ENCODE measurements around the gene PIK3AP1.

PIK3AP1 gene

DNA sequence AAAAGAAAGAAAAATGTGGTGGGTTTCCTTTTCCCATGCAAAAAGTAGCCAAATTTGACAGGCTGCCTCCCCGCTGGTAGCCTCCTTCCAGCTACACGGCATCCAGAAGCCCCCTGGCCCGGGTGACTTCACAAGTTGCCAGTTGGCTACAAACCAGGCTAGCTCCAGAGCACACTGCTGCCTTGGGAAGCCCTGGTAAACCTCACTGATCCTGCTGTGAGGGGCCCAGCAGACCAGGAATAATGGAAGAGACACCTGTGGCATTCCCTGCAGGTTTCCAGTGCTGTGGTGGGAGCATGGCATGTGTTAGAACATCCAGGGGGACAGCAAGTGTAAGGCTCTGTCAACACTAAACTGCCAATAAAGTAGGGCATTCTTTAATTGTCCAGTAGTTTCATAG, 77.8 kb downstream of the PIK3AP1 start:
- Histone ChIP-seq H3K4me1 (ENCODE audit: low read depth, poor library complexity, severe bottlenecking) (no peaks in the 10 kb centered on the region), H3K4me3 (IDR thresholded peaks at IDR 0.05; ENCODE audit: insufficient read depth, low read depth, low read length) (no peak overlapping the region), H4K20me1 (ENCODE audit: insufficient read depth) (no peaks in the 10 kb centered on the region), H3K27me3 (ENCODE audit: insufficient read depth, low read depth) (no peaks in the 10 kb centered on the region), H3K79me2 (ENCODE audit: insufficient read depth, low read depth) (no peaks in the 10 kb centered on the region), H3K9ac (no peak overlapping the region), H3K36me3 (ENCODE audit: insufficient read depth) (no peaks in the 10 kb centered on the region), H3K4me2 (no peak overlapping the region), H2AFZ (ENCODE audit: low read depth) (no peak overlapping the region), H3K27ac (no peak overlapping the region)
- TF ChIP-seq, protein P1, sequence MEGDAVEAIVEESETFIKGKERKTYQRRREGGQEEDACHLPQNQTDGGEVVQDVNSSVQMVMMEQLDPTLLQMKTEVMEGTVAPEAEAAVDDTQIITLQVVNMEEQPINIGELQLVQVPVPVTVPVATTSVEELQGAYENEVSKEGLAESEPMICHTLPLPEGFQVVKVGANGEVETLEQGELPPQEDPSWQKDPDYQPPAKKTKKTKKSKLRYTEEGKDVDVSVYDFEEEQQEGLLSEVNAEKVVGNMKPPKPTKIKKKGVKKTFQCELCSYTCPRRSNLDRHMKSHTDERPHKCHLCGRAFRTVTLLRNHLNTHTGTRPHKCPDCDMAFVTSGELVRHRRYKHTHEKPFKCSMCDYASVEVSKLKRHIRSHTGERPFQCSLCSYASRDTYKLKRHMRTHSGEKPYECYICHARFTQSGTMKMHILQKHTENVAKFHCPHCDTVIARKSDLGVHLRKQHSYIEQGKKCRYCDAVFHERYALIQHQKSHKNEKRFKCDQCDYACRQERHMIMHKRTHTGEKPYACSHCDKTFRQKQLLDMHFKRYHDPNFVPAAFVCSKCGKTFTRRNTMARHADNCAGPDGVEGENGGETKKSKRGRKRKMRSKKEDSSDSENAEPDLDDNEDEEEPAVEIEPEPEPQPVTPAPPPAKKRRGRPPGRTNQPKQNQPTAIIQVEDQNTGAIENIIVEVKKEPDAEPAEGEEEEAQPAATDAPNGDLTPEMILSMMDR (conservative IDR thresholded peaks at IDR 0.05; ENCODE audit: low read depth, low read length): no peak

DNA sequence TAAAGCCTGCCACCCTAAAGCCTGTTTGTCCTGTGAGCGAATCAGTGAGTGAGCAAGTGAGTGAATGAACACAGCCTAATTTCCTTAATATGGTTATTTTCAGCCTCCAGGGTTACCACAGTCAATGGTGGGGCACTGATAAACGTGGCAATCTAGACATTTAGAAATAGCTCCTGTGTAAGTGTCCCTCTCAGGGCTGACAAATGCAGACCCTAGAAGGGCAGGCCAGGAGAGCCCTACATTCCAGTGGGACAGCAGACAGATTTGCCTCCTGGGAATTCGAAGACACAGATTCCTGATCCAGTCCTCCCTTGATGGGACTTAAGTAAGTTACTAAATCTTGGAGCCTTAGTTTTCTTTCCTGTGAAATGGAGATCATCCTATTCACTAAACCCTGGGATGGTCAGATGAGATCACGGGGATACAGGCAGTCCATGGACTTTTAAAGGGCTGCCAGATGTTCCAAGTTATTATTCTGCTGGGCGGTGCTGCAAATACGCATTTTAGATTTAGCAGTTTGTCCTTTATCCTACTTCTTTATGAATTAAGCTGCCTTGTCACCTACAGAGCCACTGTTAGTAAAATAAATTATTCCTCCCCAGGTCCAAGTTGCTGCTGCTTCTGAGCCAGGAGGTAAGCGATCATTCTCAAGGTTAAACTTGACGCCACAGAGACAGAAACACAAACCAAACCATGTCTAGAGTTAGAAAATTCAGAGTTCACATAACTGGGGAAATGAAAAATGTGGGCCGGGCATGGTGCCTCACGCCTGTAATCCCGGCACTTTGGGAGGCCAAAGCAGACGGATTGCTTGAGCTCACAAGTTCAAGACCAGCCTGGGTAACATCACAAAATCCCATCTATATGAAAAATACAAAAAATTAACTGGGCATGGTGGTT, 78.7 kb downstream of the PIK3AP1 start:
- H3K9ac ChIP-seq: no peak overlapping the region
- H3K79me2 ChIP-seq (ENCODE audit: insufficient read depth, low read depth): no peaks in the 10 kb centered on the region
- no peaks in the 10 kb centered on the region for H3K36me3 ChIP-seq (ENCODE audit: insufficient read depth)
- no peak overlapping the region for H3K4me2 ChIP-seq
- no peak overlapping the region for H2AFZ ChIP-seq (ENCODE audit: low read depth)
- TF ChIP-seq, protein P1 (conservative IDR thresholded peaks at IDR 0.05; ENCODE audit: low read depth, low read length): no peak
- no peak overlapping the region for H3K27ac ChIP-seq
- no peak overlapping the region for H3K4me3 ChIP-seq (IDR thresholded peaks at IDR 0.05; ENCODE audit: insufficient read depth, low read depth, low read length)
- no peaks in the 10 kb centered on the region for H3K27me3 ChIP-seq (ENCODE audit: insufficient read depth, low read depth)
- no peaks in the 10 kb centered on the region for H4K20me1 ChIP-seq (ENCODE audit: insufficient read depth)
- peaks cover under 1% of the 10 kb centered on the region for H3K4me1 ChIP-seq (ENCODE audit: low read depth, poor library complexity, severe bottlenecking)

DNA sequence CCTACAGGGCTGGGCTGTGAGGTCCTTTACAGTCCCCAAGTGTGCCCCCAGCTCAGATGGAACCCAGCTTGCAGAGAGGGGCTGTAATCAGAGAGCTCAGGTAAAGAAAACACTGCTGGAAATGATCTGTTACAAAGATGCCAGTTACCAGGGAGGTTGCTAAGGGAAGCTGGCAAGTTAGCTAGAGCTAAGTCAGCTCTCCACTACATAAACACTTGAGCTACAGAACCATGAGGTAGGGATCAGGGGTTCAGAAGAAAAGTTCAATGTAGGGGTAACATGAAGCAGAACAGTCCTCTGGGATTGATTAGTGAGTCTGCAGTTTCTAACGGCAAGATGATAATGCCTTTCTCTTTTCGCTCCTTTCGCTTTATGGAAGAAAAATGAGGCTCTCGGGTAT, 80.4 kb downstream of the PIK3AP1 start:
- Histone ChIP-seq H3K4me2 (no peak overlapping the region), H3K4me3 (IDR thresholded peaks at IDR 0.05; ENCODE audit: insufficient read depth, low read depth, low read length) (no peak overlapping the region), H2AFZ (ENCODE audit: low read depth) (no peak overlapping the region), H3K27ac (no peak overlapping the region), H3K4me1 (ENCODE audit: low read depth, poor library complexity, severe bottlenecking) (peaks cover 6% of the 10 kb centered on the region), H3K9ac (no peak overlapping the region), H4K20me1 (ENCODE audit: insufficient read depth) (no peaks in the 10 kb centered on the region), H3K36me3 (ENCODE audit: insufficient read depth) (no peaks in the 10 kb centered on the region), H3K27me3 (ENCODE audit: insufficient read depth, low read depth) (no peaks in the 10 kb centered on the region), H3K79me2 (ENCODE audit: insufficient read depth, low read depth) (no peaks in the 10 kb centered on the region)
- TF ChIP-seq, protein P1 (conservative IDR thresholded peaks at IDR 0.05; ENCODE audit: low read depth, low read length): no peak

DNA sequence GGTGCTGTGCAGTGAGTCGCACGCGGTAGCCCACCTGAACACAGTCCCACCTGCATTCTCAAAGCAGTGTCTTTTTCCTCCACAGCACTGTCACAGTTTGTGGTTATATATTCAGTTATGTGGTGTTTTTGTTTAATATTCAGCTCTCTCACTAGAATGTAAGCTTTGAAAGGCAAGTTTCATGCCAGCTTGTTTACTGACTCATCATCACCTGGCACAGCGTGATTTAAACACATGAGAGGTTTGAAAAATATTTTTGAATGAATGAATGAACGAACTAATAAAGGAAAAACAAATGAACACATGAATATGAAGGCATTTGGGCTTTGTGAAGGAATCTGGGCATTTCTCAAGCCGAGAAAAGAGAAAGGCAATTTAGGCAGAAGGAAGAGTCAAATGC, 81.6 kb downstream of the PIK3AP1 start:
- TF ChIP-seq, protein P1 (conservative IDR thresholded peaks at IDR 0.05; ENCODE audit: low read depth, low read length): no peak
- no peak overlapping the region for H3K9ac ChIP-seq
- H3K36me3 ChIP-seq (ENCODE audit: insufficient read depth): no peaks in the 10 kb centered on the region
- H3K4me3 ChIP-seq (IDR thresholded peaks at IDR 0.05; ENCODE audit: insufficient read depth, low read depth, low read length): no peak overlapping the region
- H3K79me2 ChIP-seq (ENCODE audit: insufficient read depth, low read depth): no peaks in the 10 kb centered on the region
- H3K4me2 ChIP-seq: no peak overlapping the region
- no peaks in the 10 kb centered on the region for H3K27me3 ChIP-seq (ENCODE audit: insufficient read depth, low read depth)
- H4K20me1 ChIP-seq (ENCODE audit: insufficient read depth): no peaks in the 10 kb centered on the region
- no peak overlapping the region for H3K27ac ChIP-seq
- H2AFZ ChIP-seq (ENCODE audit: low read depth): no peak overlapping the region
- peaks cover 6% of the 10 kb centered on the region for H3K4me1 ChIP-seq (ENCODE audit: low read depth, poor library complexity, severe bottlenecking)

Data from KMS-11 (cell line).